PC-9 (cell line): ENCODE data around the gene PAQR6.

Source experiments
- CTCF ChIP-seq: fragments of 200-600 bp; sonication (generic); conservative IDR thresholded peaks from 2 replicates; pipeline ENCODE4 v1.6.1; 2017; ENCODE audit warnings: mixed run types, antibody characterized with exemption, mild to moderate bottlenecking, moderate library complexity
- EZH2 ChIP-seq: fragments of 200-600 bp; sonication (generic); IDR thresholded peaks from 2 replicates; pipeline ENCODE4 v1.8.0; 2017; ENCODE audit warnings: antibody characterized with exemption, low read depth

GRCh38 chr1:156196445-156196844, 51.4 kb downstream of the PAQR6 start:
- TF ChIP-seq CTCF: no peak
- no peak for TF ChIP-seq EZH2
